Tibial artery (tissue), 4 donors: ENCODE results near the gene KIF5C.

Experiments
- DNase-seq, 2 donors: peaks; one replicate each; pipeline ENCODE4 v3.0.0-alpha.2; 2019
- H3K27ac ChIP-seq, 2 donors: fragments of 200-600 bp; sonication (generic) in 1 of 2; 1 replicate in 1 of 2; 2 replicates in 1 of 2; pipeline ENCODE4 v1.5.1; 2018 to 2019; ENCODE audit warnings: mild to moderate bottlenecking in 1 of 2
- H3K27me3 ChIP-seq, 2 donors: fragments of 200-600 bp; sonication (generic) in 1 of 2; one replicate each; pipeline versions ENCODE4 v1.5.1 to v1.6.0; 2016 to 2019
- H3K36me3 ChIP-seq, 3 donors: fragments of 200-600 bp; sonication (generic) in 2 of 3; one replicate each; pipeline ENCODE4 v1.5.1; 2016 to 2019; ENCODE audit warnings: mild to moderate bottlenecking in 2 of 3
- H3K4me1 ChIP-seq, 4 donors: fragments of 200-600 bp; sonication (generic) in 2 of 4; 1 replicate in 3 of 4; 2 replicates in 1 of 4; pipeline ENCODE4 v1.5.1; 2016 to 2019
- H3K4me3 ChIP-seq, 2 donors: fragments of 200-600 bp; sonication (generic) in 1 of 2; 1 replicate in 1 of 2; 2 replicates in 1 of 2; pipeline ENCODE4 v1.5.1; 2018 to 2019; ENCODE audit warnings: mild to moderate bottlenecking in 2 of 2
- H3K9me3 ChIP-seq, 3 donors: fragments of 200-600 bp; sonication (generic) in 1 of 3; one replicate each; pipeline ENCODE4 v1.5.1; 2016 to 2019
- CTCF ChIP-seq, 2 experiments: fragments of 200-600 bp in 1 of 2; fragments of 450-650 bp in 1 of 2; IDR thresholded peaks; one replicate each; pipeline ENCODE4 v1.5.1; 2017 to 2019; ENCODE audit warnings: antibody characterized with exemption in 2 of 2, mild to moderate bottlenecking in 1 of 2, moderate library complexity in 1 of 2
- intact Hi-C: fragments of 100-400 bp; cut with DNase I; formaldehyde crosslinking; loops from one replicate; pipeline ENCODE4 v1.15.0; 2023; ENCODE audit warnings: low total_unique reads

Gene KIF5C

GRCh38 chr2:149028377-149028776 is 153.3 kb downstream of the KIF5C start:
- TF ChIP-seq CTCF (IDR thresholded peaks at IDR 0.05), result no peak
- no peak for DNase-seq
- H3K4me1 ChIP-seq, result peaks cover 0 to 8% (median 0%) of the 10 kb centered on the region in 4 donors
- H3K9me3 ChIP-seq, result no peaks in the 10 kb centered on the region
- intact Hi-C loops, result no loop called here
- H3K36me3 ChIP-seq, result no peaks in the 10 kb centered on the region
- peaks cover 0 to 18% of the 10 kb centered on the region in 2 donors for H3K27me3 ChIP-seq
- no peak overlapping the region for H3K27ac ChIP-seq
- H3K4me3 ChIP-seq, result no peak overlapping the region

- no peak overlapping the region for H3K27ac ChIP-seq
- intact Hi-C loops, result no loop called here
- TF ChIP-seq CTCF (IDR thresholded peaks at IDR 0.05), result no peak
Observed at GRCh38 chr2:149028891-149029290, 153.9 kb downstream of the KIF5C start.

GRCh38 chr2:149029307-149029965 is 154.4 kb downstream of the KIF5C start:
- Histone ChIP-seq H3K4me1 (no peaks in the 10 kb centered on the region), H3K4me3 (no peak overlapping the region), H3K27me3 (peaks cover 0 to 23% of the 10 kb centered on the region in 2 donors), H3K27ac (no peak overlapping the region), H3K9me3 (no peaks in the 10 kb centered on the region), H3K36me3 (no peaks in the 10 kb centered on the region)
- no peak for DNase-seq
- no peak for TF ChIP-seq CTCF (IDR thresholded peaks at IDR 0.05)
- intact Hi-C loops, result no loop called here

More at GRCh38 chr2:149028891-149029290, 153.9 kb downstream of the KIF5C start:
- Histone ChIP-seq H3K4me1 (peaks cover 0 to 3% (median 0%) of the 10 kb centered on the region in 4 donors), H3K27me3 (peaks cover 0 to 22% of the 10 kb centered on the region in 2 donors), H3K36me3 (no peaks in the 10 kb centered on the region), H3K9me3 (no peaks in the 10 kb centered on the region), H3K4me3 (no peak overlapping the region)
- no peak for DNase-seq

- Histone ChIP-seq H3K9me3 (no peaks in the 10 kb centered on the region), H3K27ac (no peak overlapping the region), H3K4me3 (no peak overlapping the region), H3K27me3 (peaks cover 0 to 34% of the 10 kb centered on the region in 2 donors), H3K36me3 (no peaks in the 10 kb centered on the region), H3K4me1 (no peaks in the 10 kb centered on the region)
- no peak for DNase-seq
- TF ChIP-seq CTCF (IDR thresholded peaks at IDR 0.05), result no peak
- intact Hi-C loops, result no loop called here
Observed at GRCh38 chr2:149031396-149031795, 156.4 kb downstream of the KIF5C start.

- no peak for DNase-seq
- no peak for TF ChIP-seq CTCF (IDR thresholded peaks at IDR 0.05)
Observed at GRCh38 chr2:149033716-149034115, 158.7 kb downstream of the KIF5C start.

More at GRCh38 chr2:149033716-149034115, 158.7 kb downstream of the KIF5C start:
- Histone ChIP-seq H3K27me3 (peaks cover 0 to 56% of the 10 kb centered on the region in 2 donors), H3K27ac (no peak overlapping the region), H3K4me1 (peaks cover 0 to 6% (median 4%) of the 10 kb centered on the region in 4 donors), H3K36me3 (no peaks in the 10 kb centered on the region), H3K4me3 (no peak overlapping the region), H3K9me3 (no peaks in the 10 kb centered on the region)
- intact Hi-C loops, result no loop called here
